ENCODE data around the gene TM4SF5. TPM values are rescaled to one million over a fixed set of nuclear protein-coding genes. Genes with fewer than 3 reads are reported as not detected.

The TM4SF5 gene, protein sequence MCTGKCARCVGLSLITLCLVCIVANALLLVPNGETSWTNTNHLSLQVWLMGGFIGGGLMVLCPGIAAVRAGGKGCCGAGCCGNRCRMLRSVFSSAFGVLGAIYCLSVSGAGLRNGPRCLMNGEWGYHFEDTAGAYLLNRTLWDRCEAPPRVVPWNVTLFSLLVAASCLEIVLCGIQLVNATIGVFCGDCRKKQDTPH
- total RNA-seq = not detected

DNA sequence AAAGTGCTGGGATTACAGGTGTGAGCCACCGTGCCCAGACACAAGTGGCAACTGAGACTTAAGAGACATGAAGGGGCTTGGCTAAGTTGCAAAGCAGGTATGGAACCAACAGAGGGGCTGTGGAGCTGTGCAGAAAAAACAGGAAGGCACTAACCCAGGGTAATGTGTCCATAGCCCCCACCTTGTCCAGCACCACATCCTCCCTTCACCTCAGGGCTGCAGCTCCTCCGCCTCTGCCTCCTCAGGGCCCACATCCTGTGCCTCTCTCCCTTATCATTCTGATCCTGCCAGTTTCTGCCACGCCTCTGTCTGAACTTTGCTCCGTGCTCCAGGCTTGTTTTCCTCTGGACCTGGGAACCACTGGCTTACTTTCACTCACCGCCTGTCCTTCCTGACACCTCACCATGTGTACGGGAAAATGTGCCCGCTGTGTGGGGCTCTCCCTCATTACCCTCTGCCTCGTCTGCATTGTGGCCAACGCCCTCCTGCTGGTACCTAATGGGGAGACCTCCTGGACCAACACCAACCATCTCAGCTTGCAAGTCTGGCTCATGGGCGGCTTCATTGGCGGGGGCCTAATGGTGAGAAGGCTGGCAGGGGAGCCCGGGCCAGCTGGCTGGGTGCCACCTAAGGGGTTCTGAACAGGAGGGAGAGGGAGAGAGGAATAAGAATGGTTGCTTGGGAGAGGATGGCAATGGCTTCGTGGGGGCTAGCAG, at the start of gene TM4SF5:
Gene TM4SF5, plus strand, starts transcription at position 368 of the 716 bp plus-strand sequence. Its CDS starts 37 bp downstream, at position 405.
- DNase-seq = peak; percentile 75
- Mint-ChIP-seq H3K4me1 (ENCODE audit: low read depth) (peaks cover 26% of the 10 kb centered on the region), H3K27me3 (ENCODE audit: low read depth) (peaks cover 12% of the 10 kb centered on the region), H3K9me3 (ENCODE audit: insufficient read depth) (no peaks in the 10 kb centered on the region), H3K27ac (peak within 1 kb of the TSS; percentile 69), H3K36me3 (ENCODE audit: low read depth) (no peaks in the 10 kb centered on the region), H3K4me3 (peak within 1 kb of the TSS; percentile 9)
- CTCF ChIA-PET = interaction anchor here (0.7 to 4.3 kb wide), 2 partner anchors 18 to 50 kb away, joined by 3 to 25 read pairs; partner anchors contain the start of gene GLTPD2
- peak; percentile 92 for ATAC-seq
- POLR2A ChIA-PET = interaction anchor here (0.6 to 1.2 kb wide), 2 partner anchors 12 to 18 kb away, joined by 4 to 5 read pairs; no protein-coding TSS in a partner anchor

DNA sequence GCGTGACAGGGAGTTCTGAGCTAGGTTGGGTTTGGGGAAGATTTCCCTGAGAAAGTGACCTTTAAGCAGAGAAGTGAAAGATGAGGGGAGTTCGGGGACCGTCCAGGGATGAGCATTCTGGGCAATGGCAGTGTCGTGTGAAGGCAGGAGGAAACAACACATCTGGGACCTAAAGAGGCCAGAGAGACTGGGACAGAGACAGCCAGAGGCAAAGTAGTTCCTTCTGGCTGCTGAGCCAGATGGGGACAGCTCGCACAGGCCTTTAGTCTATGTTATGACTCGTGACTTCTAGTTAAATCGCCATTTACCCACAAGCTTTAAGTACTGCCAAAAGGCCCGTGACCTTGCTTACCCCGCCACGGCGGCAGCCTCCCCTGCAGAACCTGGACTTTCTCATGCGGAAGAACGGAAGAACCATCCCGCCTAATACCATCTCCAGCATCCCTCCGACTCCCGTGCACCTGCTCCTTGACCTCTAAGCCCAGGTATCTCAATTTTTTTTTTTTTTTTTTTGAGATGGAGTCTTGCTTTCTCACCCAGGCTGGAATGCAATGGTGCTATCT, 48.9 kb upstream of the TM4SF5 start:
- CTCF ChIA-PET = no interaction called here
- H3K4me1 Mint-ChIP-seq (ENCODE audit: low read depth) = peaks cover 38% of the 10 kb centered on the region
- H3K4me3 Mint-ChIP-seq = no peak overlapping the region
- H3K9me3 Mint-ChIP-seq (ENCODE audit: insufficient read depth) = no peaks in the 10 kb centered on the region
- peaks cover 41% of the 10 kb centered on the region for H3K36me3 Mint-ChIP-seq (ENCODE audit: low read depth)
- no peak for DNase-seq
- POLR2A ChIA-PET = interaction anchor here (1.5 kb wide), 1 partner anchor 11 kb away, joined by 7 read pairs; no protein-coding TSS in a partner anchor
- ATAC-seq = no peak
- H3K27me3 Mint-ChIP-seq (ENCODE audit: low read depth) = no peaks in the 10 kb centered on the region
- no peak overlapping the region for H3K27ac Mint-ChIP-seq

DNA sequence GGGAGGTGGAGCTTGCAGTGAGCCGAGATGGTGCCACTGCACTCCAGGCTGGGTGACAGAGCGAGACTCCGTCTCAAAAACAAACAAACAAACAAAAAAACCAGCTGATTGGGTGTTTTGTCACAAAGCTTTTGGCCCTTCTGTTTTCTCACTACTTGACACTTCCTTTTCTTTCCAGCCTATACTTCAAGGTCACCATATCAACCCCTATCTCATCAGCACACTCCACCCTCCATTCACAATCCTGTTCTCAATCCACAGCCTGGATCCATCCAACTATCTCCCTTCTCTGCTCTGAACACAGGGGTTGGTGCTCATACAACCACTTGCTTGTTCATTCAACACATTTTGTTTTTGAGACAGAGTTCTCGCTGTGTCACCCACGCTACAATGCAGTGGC, 47.0 kb upstream of the TM4SF5 start:
- ATAC-seq (no peak), DNase-seq (no peak)
- H3K4me1 Mint-ChIP-seq (ENCODE audit: low read depth) = peaks cover 40% of the 10 kb centered on the region
- no peaks in the 10 kb centered on the region for H3K27me3 Mint-ChIP-seq (ENCODE audit: low read depth)
- CTCF ChIA-PET = no interaction called here
- POLR2A ChIA-PET = interaction anchor here (0.8 kb wide), 1 partner anchor 16 kb away, joined by 3 read pairs; no protein-coding TSS in a partner anchor
- H3K27ac Mint-ChIP-seq = no peak overlapping the region
- no peaks in the 10 kb centered on the region for H3K9me3 Mint-ChIP-seq (ENCODE audit: insufficient read depth)
- H3K36me3 Mint-ChIP-seq (ENCODE audit: low read depth) = peaks cover 24% of the 10 kb centered on the region
- no peak overlapping the region for H3K4me3 Mint-ChIP-seq

DNA sequence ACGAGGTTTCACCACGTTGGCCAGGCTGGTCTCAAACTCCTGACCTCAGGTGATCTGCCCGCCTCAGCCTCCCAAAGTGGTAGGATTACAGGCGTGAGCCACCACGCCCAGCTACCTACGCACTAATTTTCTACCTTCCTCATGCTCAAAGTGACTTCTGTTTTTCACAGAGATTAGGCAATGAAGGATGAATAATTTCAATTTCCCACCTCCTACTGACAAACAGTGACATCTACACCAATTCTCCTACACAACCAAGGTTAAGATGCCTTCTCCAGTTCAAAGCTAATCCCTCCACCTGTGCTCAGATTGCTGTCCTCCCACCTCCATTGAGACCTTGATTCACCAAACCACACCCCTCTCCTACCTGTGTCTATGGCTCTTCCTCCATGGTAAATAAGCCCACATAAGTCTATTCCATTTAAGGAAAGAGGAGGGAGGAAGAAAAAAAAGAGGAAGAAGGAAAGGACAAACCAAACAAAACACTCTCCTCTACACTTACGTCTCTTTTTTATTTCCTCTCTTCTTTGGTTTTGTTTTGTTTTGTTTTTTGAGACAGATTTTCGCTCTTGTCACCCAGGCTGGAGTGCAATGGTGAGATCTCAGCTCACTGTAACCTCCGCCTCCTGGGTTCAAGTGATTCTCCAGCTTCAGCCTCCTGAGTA, 45.9 kb upstream of the TM4SF5 start:
- no peak overlapping the region for H3K27ac Mint-ChIP-seq
- ChIA-PET POLR2A (interaction anchor here (0.6 to 1.1 kb wide), 3 partner anchors 14 to 1915 kb away, joined by 3 read pairs; partner anchors contain the start of genes PELP1 and TXNDC17), CTCF (interaction anchor here (1.0 to 1.1 kb wide), 3 partner anchors 16 to 159 kb away, joined by 3 to 4 read pairs (median 3); partner anchors contain the start of gene ARRB2)
- H3K9me3 Mint-ChIP-seq (ENCODE audit: insufficient read depth) = no peaks in the 10 kb centered on the region
- DNase-seq (no peak), ATAC-seq (no peak)
- peaks cover 13% of the 10 kb centered on the region for H3K36me3 Mint-ChIP-seq (ENCODE audit: low read depth)
- no peak overlapping the region for H3K4me3 Mint-ChIP-seq
- H3K4me1 Mint-ChIP-seq (ENCODE audit: low read depth) = peaks cover 41% of the 10 kb centered on the region
- H3K27me3 Mint-ChIP-seq (ENCODE audit: low read depth) = no peaks in the 10 kb centered on the region

DNA sequence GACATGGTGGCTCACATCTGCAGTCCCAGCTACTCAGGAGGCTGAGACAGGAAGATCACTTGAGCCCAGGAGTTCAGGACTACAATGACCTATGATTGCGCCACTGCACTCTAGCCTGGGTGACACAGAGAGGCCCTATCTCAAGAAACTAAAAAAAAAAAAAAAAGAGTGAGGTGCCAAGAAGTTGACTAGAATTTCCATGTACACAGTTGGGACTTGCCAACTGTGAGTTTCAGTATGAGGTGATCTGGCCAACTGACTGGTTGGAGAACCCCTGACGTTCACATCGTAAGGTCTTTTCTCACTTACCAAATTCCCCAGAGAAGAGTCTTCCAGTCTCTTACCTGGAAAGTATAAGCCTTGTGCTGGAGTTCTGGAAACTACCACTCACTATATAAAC, 43.6 kb upstream of the TM4SF5 start:
- Mint-ChIP-seq H3K9me3 (ENCODE audit: insufficient read depth) (no peaks in the 10 kb centered on the region), H3K4me3 (no peak overlapping the region), H3K27ac (peak overlapping the region; percentile 58), H3K4me1 (ENCODE audit: low read depth) (peaks cover 39% of the 10 kb centered on the region), H3K27me3 (ENCODE audit: low read depth) (no peaks in the 10 kb centered on the region), H3K36me3 (ENCODE audit: low read depth) (peaks cover 4% of the 10 kb centered on the region)
- no peak for DNase-seq
- ATAC-seq = no peak
- ChIA-PET POLR2A (interaction anchor here (0.7 to 1.4 kb wide), 2 partner anchors 13 to 15 kb away, joined by 3 to 8 read pairs; no protein-coding TSS in a partner anchor), CTCF (interaction anchor here (1.0 to 2.9 kb wide), 2 partner anchors 14 to 18 kb away, joined by 4 to 10 read pairs; partner anchors contain the start of gene ARRB2)

DNA sequence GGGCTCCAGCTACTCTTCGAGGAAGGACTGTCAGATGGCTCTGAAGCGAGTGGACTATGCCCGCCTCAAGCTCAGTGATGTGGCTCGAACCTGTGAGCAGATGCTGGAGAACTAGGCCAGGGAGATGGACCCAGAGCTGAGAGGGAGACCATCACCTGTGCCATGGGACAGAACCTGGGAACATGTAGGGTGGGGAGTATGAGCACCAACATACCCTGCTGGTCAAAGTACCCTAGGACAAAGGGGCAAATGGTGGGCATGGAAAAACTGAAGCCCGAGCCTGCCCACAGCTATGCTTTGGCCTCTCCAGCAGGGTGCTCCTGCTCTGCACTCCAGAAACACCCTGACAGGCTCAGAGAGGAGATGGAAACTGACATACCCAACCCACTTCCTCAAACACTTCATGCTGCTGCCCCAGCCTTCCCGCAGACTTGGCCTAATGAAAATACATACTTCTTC, 38.6 kb upstream of the TM4SF5 start:
- DNase-seq (peak; percentile 40), ATAC-seq (no peak)
- POLR2A ChIA-PET = interaction anchor here (0.6 to 2.2 kb wide), 3 partner anchors 9 to 57 kb away, joined by 4 to 9 read pairs (median 4); partner anchors contain the start of gene GLTPD2
- H3K27me3 Mint-ChIP-seq (ENCODE audit: low read depth) = peaks cover 1% of the 10 kb centered on the region
- CTCF ChIA-PET = interaction anchor here (1.0 to 2.0 kb wide), 7 partner anchors 14 to 166 kb away, joined by 3 to 10 read pairs (median 8); partner anchors contain the start of genes ARRB2 and C17orf107
- H3K27ac Mint-ChIP-seq = peak overlapping the region; percentile 63
- H3K4me1 Mint-ChIP-seq (ENCODE audit: low read depth) = peaks cover 39% of the 10 kb centered on the region
- peak overlapping the region; percentile 95 for H3K4me3 Mint-ChIP-seq
- H3K36me3 Mint-ChIP-seq (ENCODE audit: low read depth) = peaks cover 6% of the 10 kb centered on the region
- H3K9me3 Mint-ChIP-seq (ENCODE audit: insufficient read depth) = no peaks in the 10 kb centered on the region

DNA sequence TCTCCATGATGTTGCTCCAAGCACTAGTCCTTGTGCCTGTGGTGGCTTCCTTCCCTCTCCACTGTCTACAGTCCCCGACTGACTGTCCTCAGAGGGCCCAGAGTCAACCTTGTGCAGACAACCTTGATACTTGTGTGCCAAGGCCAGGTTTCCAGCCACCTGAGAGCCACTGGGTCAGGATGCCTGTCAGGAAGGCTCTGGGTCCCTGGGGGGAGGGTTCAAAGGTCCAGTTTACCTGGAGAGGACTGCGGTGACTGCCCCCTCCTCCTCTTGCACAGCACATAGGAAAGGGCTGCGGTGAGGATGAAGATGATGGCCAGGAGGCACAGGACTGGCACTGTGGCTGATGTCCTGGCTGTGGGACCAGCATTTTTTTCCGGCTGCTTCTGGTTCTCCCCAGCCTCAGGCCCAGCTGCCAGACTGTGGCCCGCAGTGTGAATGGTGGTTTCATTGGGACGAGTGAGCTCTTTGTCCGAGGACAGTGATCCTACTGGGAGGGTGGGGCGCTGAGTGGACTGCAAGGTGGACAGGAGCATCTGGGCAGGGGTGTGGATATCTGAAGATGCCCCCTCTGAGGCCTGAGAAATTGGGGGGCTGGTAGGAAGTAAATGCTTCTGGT, 36.7 kb upstream of the TM4SF5 start:
- Mint-ChIP-seq H3K9me3 (ENCODE audit: insufficient read depth) (no peaks in the 10 kb centered on the region), H3K36me3 (ENCODE audit: low read depth) (peaks cover 6% of the 10 kb centered on the region), H3K27me3 (ENCODE audit: low read depth) (peaks cover 10% of the 10 kb centered on the region), H3K4me3 (no peak overlapping the region), H3K4me1 (ENCODE audit: low read depth) (peaks cover 38% of the 10 kb centered on the region), H3K27ac (no peak overlapping the region)
- DNase-seq (no peak), ATAC-seq (no peak)
- ChIA-PET POLR2A (no interaction called here), CTCF (no interaction called here)

DNA sequence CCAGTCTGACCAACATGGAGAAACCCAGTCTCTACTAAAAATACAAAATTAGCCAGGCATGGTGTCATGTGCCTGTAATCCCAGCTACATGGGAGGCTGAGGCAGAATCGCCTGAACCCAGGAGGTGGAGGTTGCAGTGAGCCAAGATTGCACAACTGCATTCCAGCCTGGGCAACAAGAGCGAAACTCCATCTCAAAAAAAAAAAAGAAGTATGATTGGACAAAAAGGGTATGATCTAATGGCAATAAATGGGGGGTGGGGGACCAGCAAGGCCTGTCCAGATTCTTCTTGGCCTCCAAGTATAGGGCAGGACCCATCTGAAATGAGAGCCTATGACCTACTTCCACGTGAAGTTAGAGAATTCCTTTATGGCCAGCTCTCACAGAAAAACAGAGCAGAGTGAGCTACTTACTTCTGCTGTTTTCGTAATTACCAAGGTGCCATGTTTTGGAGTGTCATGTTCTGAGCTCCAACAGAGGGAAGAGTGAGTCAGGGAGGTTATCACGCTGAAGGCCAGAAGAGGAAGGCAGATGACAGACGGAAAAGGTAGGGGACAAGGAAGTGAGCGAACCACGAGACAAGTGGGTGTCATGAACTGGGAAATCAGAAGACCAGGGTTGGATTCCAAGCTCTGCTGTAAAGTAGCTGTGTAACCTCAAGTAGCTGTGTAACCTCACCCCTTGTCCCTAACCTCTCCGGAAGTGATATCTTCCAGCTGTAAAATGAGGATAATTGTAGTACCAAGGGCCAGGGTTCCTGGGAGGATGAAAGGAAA, 35.6 kb upstream of the TM4SF5 start:
- Mint-ChIP-seq H3K4me1 (ENCODE audit: low read depth) (peaks cover 38% of the 10 kb centered on the region), H3K9me3 (ENCODE audit: insufficient read depth) (no peaks in the 10 kb centered on the region), H3K4me3 (no peak overlapping the region), H3K36me3 (ENCODE audit: low read depth) (peaks cover 6% of the 10 kb centered on the region), H3K27ac (no peak overlapping the region), H3K27me3 (ENCODE audit: low read depth) (peaks cover 19% of the 10 kb centered on the region)
- no peak for DNase-seq
- POLR2A ChIA-PET = interaction anchor here (0.8 kb wide), 1 partner anchor 51 kb away, joined by 3 read pairs; no protein-coding TSS in a partner anchor
- ATAC-seq = no peak
- CTCF ChIA-PET = interaction anchor here (1.1 to 1.6 kb wide), 3 partner anchors 26 to 146 kb away, joined by 3 to 10 read pairs (median 4); partner anchors contain the start of genes ARRB2 and GLTPD2

DNA sequence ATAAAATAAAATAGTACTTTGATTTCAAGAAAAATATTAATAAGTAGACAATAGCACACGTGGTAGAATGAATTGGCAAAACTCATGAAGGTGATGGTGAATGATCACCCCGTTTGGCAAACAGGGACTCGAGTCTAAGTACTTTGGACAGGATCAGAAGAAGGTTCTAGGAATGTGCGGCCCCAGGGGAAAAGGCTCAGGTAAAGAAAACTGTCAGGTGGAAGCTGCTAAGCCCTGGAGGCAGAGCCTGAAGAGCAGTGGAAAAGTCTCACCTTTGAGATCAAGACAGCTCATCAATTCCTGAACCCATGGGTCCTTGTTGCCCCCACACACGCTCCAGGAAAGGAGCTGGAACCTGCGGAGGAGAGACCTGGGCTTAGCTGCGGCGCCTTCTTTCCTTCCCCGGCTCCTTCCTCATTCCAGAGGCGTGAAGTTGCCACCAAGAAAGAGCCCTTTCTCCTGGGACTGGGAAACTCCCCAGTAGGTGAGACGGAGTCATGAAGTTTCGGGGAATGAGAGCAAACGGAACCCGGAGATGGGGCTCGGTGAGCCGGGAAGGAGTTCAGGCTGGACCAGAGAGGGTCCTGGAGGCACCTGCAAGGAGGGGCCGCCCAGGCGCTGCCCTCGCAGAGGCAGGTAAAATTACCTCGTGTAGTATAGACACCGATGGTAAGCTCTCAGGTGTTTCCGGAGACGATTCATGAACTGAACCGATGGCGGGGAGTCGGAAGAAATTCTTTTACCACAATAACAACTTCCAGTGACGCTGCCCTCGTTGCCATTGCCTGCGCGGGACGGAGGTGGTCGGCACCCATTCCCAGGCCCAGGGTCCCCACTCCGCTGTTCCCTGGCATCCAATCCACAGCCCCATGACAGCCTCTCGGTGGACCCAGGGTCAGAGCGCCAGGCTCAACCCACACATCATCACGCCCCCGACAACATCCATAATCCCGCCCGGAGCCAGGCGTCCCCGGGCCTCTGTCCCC, 33.3 kb upstream of the TM4SF5 start:
- Mint-ChIP-seq H3K27me3 (ENCODE audit: low read depth) (peaks cover 19% of the 10 kb centered on the region), H3K9me3 (ENCODE audit: insufficient read depth) (no peaks in the 10 kb centered on the region), H3K27ac (peak overlapping the region; percentile 57), H3K4me1 (ENCODE audit: low read depth) (peaks cover 26% of the 10 kb centered on the region), H3K4me3 (peak overlapping the region; percentile 77), H3K36me3 (ENCODE audit: low read depth) (peaks cover 2% of the 10 kb centered on the region)
- peak; percentile 25 for ATAC-seq
- ChIA-PET POLR2A (no interaction called here), CTCF (interaction anchor here (0.7 to 2.0 kb wide), 2 partner anchors 28 to 52 kb away, joined by 3 to 9 read pairs; partner anchors contain the start of gene ARRB2)
- DNase-seq = no peak

Data from activated CD8-positive, alpha-beta T cell treated with anti-CD3 and anti-CD28 coated beads, Interleukin-2, amount 10 ng/mL, durations not matched to agents 7 days and 5 days (primary cell).